Activated gamma-delta T cell treated with anti-CD3 and anti-CD28 coated beads, Interleukin-2, amount 50 U/mL, for 16 hours (primary cell): Measurements from ENCODE around the gene MAGI1.

Experiments
- DNase-seq: peaks from one replicate; pipeline ENCODE4 v3.0.0-alpha.2; 2020; ENCODE audit warnings: low read depth

MAGI1 gene

GRCh38 chr3:65666448-65667091 is 372.1 kb downstream of the MAGI1 start:
- no peak for DNase-seq

GRCh38 chr3:65665915-65666314 is 372.8 kb downstream of the MAGI1 start:
- no peak for DNase-seq

DNA sequence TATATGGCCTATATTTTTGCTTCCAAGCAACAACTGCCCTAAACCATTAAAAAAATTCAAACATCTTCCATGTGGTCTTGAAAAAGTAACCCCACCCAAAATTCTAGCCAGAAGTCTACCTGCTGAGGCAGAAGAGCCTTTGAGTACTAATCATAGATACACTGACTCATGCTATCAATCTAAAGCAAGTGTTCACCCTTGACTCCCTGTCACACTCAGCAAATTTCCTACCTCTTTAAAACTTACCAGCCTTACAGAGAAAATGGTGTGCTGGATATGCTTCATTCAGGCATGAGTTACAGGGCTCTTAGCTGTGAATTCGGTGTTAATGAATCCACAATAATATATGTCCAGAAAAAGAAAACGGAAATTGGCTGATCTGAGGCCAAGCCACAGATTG is 373.8 kb downstream of the MAGI1 start:
- no peak for DNase-seq

- no peak for DNase-seq
Measured at GRCh38 chr3:65664446-65664845, 374.3 kb downstream of the MAGI1 start.

DNA sequence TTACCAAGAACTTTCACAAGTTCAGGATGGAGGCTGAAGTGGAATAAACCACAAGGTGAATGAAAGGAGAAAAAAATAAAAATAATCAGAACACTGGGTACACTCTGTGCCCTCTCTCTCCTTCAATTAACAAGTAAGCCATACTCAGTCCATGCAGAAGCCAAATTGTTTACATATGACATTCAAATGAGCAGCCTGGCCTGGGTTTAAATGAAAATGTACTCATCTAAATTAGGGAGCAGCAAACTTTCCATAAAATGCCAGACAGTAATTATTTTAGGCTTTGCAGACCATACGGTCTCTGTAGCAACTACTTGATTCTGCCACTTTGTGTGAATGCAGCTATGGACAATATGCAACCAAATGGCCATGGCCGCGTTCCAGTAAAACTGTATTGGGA is 376.6 kb downstream of the MAGI1 start:
- no peak for DNase-seq

- DNase-seq, result no peak
Measured at GRCh38 chr3:65660000-65660598, 378.6 kb downstream of the MAGI1 start.

GRCh38 chr3:65659396-65659795 is 379.3 kb downstream of the MAGI1 start:
- DNase-seq, result no peak

DNA sequence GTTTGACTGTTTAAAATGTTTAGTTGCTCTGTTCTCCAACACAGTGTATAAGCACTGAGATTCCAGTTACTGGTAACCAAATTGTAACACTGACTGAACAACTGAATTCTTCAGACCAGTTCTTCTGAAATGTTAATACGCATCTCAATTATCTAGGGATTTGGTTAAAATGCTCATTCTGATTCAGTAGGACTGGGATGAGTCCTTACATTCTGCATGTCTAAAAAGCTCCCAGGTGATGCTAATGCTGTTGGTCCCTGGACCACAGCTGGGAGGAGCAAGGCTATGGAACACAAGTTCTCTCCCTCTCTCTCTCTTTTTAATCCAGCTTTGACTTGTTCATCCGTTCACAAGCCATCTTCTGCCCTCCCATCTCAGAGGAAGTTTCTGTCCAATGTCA is 380.3 kb downstream of the MAGI1 start:
- DNase-seq, result no peak

DNA sequence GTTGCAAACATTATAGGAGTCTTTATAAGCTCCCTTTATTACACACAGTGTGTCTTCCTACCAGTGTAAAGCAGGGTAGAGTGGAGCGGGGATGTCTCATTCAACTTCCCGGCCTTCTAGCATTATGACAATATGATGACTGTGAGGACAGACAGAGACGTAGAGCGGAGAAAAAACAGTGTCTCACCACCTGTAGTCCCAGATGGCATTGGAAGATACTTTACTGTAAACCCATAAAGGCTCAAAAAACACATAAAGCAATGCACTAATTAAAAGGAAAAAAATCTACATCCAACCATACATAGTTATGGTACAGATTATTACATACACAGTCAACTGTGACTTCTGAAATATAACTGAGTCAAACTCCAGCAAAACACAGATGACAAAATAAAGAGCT is 383.7 kb downstream of the MAGI1 start:
- no peak for DNase-seq

- no peak for DNase-seq
Measured at GRCh38 chr3:65653731-65654130, 385.0 kb downstream of the MAGI1 start.

- DNase-seq, result no peak
Measured at GRCh38 chr3:65650247-65650646, 388.5 kb downstream of the MAGI1 start.

DNA sequence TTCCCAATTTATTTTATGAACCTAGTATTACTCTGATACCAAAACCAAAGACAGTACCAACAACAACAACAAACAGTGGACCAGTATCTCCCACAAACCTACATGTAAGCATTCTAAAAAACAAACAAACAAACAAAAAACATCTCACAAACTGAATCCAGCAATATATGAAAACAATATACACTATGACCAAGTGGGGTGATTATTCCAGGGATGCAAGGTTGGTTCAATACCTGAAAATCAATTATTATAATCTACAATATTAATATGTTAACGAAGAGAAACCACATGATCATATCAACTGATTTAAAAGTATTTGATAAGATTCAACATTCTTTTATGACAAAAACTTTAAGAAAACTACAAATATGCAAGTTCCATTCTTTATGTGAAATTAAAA is 391.3 kb downstream of the MAGI1 start:
- no peak for DNase-seq

GRCh38 chr3:65642883-65643282 is 395.8 kb downstream of the MAGI1 start:
- no peak for DNase-seq

- no peak for DNase-seq
Measured at GRCh38 chr3:65641777-65642176, 396.9 kb downstream of the MAGI1 start.

- DNase-seq, result no peak
Measured at GRCh38 chr3:65641045-65641444, 397.7 kb downstream of the MAGI1 start.

GRCh38 chr3:65639444-65639843 is 399.3 kb downstream of the MAGI1 start:
- DNase-seq, result no peak

GRCh38 chr3:65638301-65638700 is 400.4 kb downstream of the MAGI1 start:
- no peak for DNase-seq

- DNase-seq, result no peak
Measured at GRCh38 chr3:65636326-65636725, 402.4 kb downstream of the MAGI1 start.

DNA sequence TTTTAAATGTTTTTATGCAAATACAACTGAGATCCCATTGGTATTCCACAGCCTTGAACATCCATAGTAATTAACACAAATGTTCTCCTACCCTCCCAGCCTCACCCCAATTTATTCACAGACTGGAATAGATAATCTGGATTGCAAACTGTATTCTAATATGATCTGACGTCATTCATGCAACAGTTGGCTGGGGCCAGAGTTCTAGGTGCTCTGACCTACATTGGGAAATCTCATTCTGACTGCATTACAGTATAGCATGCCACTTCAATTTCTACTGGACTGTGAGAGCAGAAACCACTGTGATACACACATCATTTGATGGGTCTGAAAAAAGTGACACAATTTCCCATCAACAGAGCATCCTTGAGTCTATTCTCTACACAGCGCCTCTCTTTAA is 403.1 kb downstream of the MAGI1 start:
- DNase-seq, result no peak

DNA sequence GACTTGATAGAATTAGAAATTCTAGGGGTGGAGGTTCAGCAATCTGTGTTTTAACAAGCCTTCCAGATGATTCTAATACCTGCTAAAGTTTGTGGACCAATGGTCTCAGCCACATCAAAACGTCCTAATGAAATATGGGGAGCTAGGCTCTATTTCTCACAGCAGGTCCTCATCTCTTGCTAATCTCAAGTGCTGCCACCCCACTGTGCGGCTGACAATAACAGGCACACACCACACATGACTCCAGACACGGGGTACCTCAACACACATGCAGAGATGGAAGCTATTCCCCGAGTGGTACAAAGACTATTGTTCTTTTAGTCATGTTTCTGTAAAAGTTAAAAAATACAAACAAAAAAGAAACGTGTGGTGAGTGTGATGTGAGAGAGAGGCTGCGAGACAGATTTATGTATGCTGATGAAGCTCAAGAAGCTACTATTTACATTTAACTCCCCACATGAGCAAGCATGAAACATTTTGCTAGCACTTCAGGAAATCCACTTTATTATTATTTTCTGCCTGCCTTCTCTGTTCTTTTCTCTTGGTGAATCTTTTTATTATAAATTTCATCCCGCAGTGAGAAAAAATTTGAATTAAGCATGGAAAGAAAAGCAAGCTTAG is 405.6 kb downstream of the MAGI1 start:
- no peak for DNase-seq

DNA sequence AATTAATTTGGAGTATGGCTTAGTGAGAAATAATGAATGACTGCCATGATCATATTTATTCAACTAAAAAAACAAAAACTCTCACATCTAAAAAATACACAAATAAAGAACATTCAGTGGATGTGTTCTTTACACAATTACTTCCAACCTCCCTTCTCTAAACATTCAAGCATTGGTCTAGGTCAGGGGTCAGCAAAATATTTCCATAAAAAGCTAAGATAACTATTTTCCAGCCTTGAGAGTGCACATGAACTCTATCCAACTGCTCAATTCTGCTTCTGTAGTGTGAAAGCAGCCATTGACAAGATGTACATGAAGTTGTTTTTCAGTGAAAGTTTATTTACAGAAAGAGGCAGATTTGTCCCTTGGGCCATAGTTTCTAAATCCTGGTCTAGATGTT is 406.3 kb downstream of the MAGI1 start:
- no peak for DNase-seq

- no peak for DNase-seq
Measured at GRCh38 chr3:65628978-65629377, 409.7 kb downstream of the MAGI1 start.

DNA sequence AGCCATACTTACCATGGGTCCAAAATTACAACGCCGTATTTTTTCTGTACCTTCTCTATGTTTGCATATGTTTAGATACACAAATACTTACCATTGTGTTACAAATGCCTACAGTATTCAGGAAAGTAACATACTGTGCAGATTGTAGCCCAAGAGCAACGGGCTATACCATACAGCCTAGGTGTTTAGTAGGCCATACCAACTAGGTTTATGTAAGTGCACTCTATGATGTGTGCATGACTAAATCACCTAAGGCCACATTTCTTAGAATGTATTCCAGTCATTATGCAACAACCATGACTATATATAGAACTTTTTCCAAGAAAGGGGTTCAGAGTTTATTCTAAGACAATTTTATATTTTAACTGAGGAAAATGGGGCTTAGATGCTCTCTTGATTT is 411.7 kb downstream of the MAGI1 start:
- DNase-seq, result no peak

- DNase-seq, result no peak
Measured at GRCh38 chr3:65625305-65625704, 413.4 kb downstream of the MAGI1 start.
